Caco-2 (cell line): Measurements from ENCODE around the gene MCTP1. TPM values are rescaled to one million over a fixed set of nuclear protein-coding genes. Genes with fewer than 3 reads are reported as not detected.

Source experiments
- BruUV-seq: library from RNA; stranded (reverse); fragments of 400-500 nt; replicated peaks from 2 replicates; lab custom pipeline; 2021; lab: Mats Ljungman, UMichigan
- CTCF ChIA-PET: fragments of 300-600 bp; sonication (Branson Sonifier 250); formaldehyde crosslinking; loops from one replicate; lab custom pipeline; 2022; ENCODE audit warnings: antibody characterized with exemption; lab: Charles Lee
- POLR2A ChIA-PET: fragments of 300-600 bp; sonication (Branson Sonifier 250); formaldehyde crosslinking; loops from one replicate; lab custom pipeline; 2022; ENCODE audit warnings: antibody characterized with exemption; lab: Charles Lee
- DNase-seq, 2 experiments: peaks; one replicate each; pipeline versions ENCODE4 v3.0.0 to v3.0.0-alpha.2; 2020 to 2022
- H3K27me3 ChIP-seq: replicated peaks from 2 replicates; pipeline ENCODE4 v1.6.0; 2011; ENCODE audit warnings: low read length; ENCODE audit not compliant: control insufficient read depth, insufficient read depth
- H3K36me3 ChIP-seq: 2 replicates; pipeline ENCODE4 v1.5.1; 2011; ENCODE audit warnings: low read length; ENCODE audit not compliant: control insufficient read depth, insufficient read depth
- H3K4me1 ChIP-seq: fragments of 250-450 bp; sonication (Bioruptor Pico); 2 replicates; pipeline ENCODE4 v1.5.1; 2020; ENCODE audit warnings: mild to moderate bottlenecking
- H3K4me3 ChIP-seq: 2 replicates; pipeline ENCODE4 v1.5.1; 2011; ENCODE audit warnings: low read depth, mild to moderate bottlenecking, control low read depth, low read length
- H3K9me3 ChIP-seq: fragments of 250-450 bp; sonication (Bioruptor Pico); 2 replicates; pipeline ENCODE4 v1.5.1; 2020; ENCODE audit warnings: mild to moderate bottlenecking, moderate library complexity
- H3K27ac Mint-ChIP-seq: one replicate; pipeline ENCODE4 v1.8.0; 2022; ENCODE audit warnings: mixed read lengths; ENCODE audit not compliant: unreplicated experiment
- H3K27me3 Mint-ChIP-seq: one replicate; pipeline ENCODE4 v1.8.0; 2022; ENCODE audit warnings: mixed read lengths; ENCODE audit not compliant: insufficient read depth, unreplicated experiment
- H3K36me3 Mint-ChIP-seq: one replicate; pipeline ENCODE4 v1.8.0; 2022; ENCODE audit warnings: mild to moderate bottlenecking, mixed read lengths; ENCODE audit not compliant: insufficient read depth, unreplicated experiment
- H3K4me1 Mint-ChIP-seq: one replicate; pipeline ENCODE4 v1.8.0; 2022; ENCODE audit warnings: low read depth, mixed read lengths; ENCODE audit not compliant: unreplicated experiment
- H3K4me3 Mint-ChIP-seq: one replicate; pipeline ENCODE4 v1.8.0; 2022; ENCODE audit warnings: mild to moderate bottlenecking, moderate library complexity, mixed read lengths; ENCODE audit not compliant: unreplicated experiment
- H3K9me3 Mint-ChIP-seq: one replicate; pipeline ENCODE4 v1.8.0; 2022; ENCODE audit warnings: mixed read lengths; ENCODE audit not compliant: unreplicated experiment
- intact Hi-C: fragments of 100-400 bp; cut with micrococcal nuclease; formaldehyde crosslinking; loops from one replicate; pipeline ENCODE4 v1.10.0; 2022; ENCODE audit not compliant: unreplicated experiment
- total RNA-seq: library from RNA; stranded (reverse); gene quantifications from 2 replicates; pipeline ENCODE4 v1.2.3, GENCODE V29; 2022
- TF ChIP-seq, protein P1 (sequence below), 2 experiments: fragments of 200-600 bp in 1 of 2; IDR thresholded peaks; 1 replicate in 1 of 2; 2 replicates in 1 of 2; pipeline versions ENCODE4 v1.5.1 to v1.8.0; 2011 to 2022; ENCODE audit warnings: antibody characterized with exemption in 1 of 2, control low read depth in 1 of 2, inconsistent platforms in 1 of 2, low read depth in 1 of 2, low read length in 1 of 2, mild to moderate bottlenecking in 1 of 2, moderate library complexity in 1 of 2; ENCODE audit not compliant: insufficient read depth in 1 of 2, severe bottlenecking in 1 of 2, unreplicated experiment in 1 of 2

The MCTP1 gene
- total RNA-seq, 1 experiment from 2014 or later = 3.2 TPM

DNA sequence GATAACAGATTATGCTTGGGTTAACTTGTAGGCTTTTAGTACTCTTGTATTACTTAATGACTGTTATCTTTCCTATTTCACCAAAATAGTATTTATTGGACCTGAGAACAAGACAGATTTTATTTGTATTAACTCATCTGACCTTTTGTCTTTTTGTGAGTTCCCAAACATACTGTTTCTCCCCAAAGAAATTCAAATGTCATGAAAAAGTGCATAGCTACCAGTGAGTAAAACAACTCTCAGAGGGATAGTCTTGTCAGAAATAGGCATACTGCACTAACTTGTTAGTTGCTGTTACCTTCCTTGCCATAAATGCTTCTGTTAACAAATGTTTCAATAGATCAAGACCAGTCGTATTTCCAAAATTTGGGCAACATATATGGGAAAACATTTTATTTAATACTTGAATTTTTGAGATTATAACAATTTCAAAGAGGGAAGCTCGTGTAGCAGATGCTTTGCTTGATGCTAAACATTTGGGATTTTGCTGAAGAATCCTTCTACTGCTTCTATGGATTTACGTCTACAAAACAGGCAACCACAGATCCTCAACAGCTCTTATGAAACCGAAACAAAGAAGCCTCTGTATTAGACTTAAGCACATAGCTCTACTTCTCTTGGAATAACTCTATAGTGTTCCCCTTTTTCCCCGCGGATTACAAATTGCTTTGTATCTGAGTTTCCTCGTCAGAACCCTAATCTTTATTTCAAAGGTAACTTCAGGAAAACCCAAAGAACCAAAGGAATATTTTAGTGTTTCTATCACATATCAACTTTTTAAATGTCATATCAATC is 248.8 kb downstream of the MCTP1 start:
- Mint-ChIP-seq H3K36me3 (no peaks in the 10 kb centered on the region), H3K9me3 (peaks cover 6% of the 10 kb centered on the region), H3K4me1 (no peaks in the 10 kb centered on the region), H3K27me3 (peaks cover 9% of the 10 kb centered on the region), H3K4me3 (no peak overlapping the region), H3K27ac (no peak overlapping the region)
- no peak for DNase-seq
- H3K4me1 ChIP-seq = no peaks in the 10 kb centered on the region
- CTCF ChIA-PET = no interaction called here
- POLR2A ChIA-PET = no interaction called here
- H3K9me3 ChIP-seq = peaks cover 5% of the 10 kb centered on the region; the same call in 1 of the 2 replicates
- intact Hi-C loops = no loop called here
- H3K4me3 ChIP-seq = no peak overlapping the region
- TF ChIP-seq, protein P1, sequence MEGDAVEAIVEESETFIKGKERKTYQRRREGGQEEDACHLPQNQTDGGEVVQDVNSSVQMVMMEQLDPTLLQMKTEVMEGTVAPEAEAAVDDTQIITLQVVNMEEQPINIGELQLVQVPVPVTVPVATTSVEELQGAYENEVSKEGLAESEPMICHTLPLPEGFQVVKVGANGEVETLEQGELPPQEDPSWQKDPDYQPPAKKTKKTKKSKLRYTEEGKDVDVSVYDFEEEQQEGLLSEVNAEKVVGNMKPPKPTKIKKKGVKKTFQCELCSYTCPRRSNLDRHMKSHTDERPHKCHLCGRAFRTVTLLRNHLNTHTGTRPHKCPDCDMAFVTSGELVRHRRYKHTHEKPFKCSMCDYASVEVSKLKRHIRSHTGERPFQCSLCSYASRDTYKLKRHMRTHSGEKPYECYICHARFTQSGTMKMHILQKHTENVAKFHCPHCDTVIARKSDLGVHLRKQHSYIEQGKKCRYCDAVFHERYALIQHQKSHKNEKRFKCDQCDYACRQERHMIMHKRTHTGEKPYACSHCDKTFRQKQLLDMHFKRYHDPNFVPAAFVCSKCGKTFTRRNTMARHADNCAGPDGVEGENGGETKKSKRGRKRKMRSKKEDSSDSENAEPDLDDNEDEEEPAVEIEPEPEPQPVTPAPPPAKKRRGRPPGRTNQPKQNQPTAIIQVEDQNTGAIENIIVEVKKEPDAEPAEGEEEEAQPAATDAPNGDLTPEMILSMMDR (IDR thresholded peaks at IDR 0.05; ENCODE audit: insufficient read depth in 1 of 2, low read depth in 1 of 2, low read length in 1 of 2, severe bottlenecking in 1 of 2, unreplicated experiment in 1 of 2) = no peak
- no TSS peak for BruUV-seq
- H3K36me3 ChIP-seq = no peaks in the 10 kb centered on the region
- no peaks in the 10 kb centered on the region for H3K27me3 ChIP-seq

DNA sequence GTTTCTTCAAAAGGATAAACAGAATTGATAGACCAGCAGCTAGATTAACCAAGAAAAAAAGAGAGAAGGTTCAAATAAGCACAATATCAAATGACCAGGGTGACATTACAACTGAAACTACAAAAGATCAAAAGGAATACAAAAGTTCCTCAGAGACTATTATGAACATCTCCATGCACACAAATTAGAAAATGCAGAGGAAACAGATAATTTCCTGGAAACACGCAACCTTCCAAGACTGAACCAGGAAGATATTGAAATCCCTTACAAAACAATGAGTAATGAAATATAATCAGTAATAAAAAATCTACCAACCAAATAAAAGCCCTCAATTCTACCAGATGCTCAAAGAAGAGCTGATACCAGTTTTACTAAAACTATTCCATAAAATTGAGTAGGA is 252.1 kb downstream of the MCTP1 start:
- CTCF ChIA-PET = no interaction called here
- no TSS peak for BruUV-seq
- Mint-ChIP-seq H3K36me3 (no peaks in the 10 kb centered on the region), H3K4me1 (no peaks in the 10 kb centered on the region), H3K27ac (no peak overlapping the region), H3K27me3 (peaks cover 6% of the 10 kb centered on the region), H3K4me3 (no peak overlapping the region), H3K9me3 (peaks cover 6% of the 10 kb centered on the region)
- POLR2A ChIA-PET = no interaction called here
- H3K36me3 ChIP-seq = no peaks in the 10 kb centered on the region
- DNase-seq = no peak
- H3K4me1 ChIP-seq = no peaks in the 10 kb centered on the region
- no peaks in the 10 kb centered on the region for H3K27me3 ChIP-seq
- TF ChIP-seq, protein P1 (IDR thresholded peaks at IDR 0.05; ENCODE audit: insufficient read depth in 1 of 2, low read depth in 1 of 2, low read length in 1 of 2, severe bottlenecking in 1 of 2, unreplicated experiment in 1 of 2) = no peak
- no peak overlapping the region for H3K4me3 ChIP-seq
- intact Hi-C loops = no loop called here
- peaks cover 5% of the 10 kb centered on the region; the same call in 1 of the 2 replicates for H3K9me3 ChIP-seq

DNA sequence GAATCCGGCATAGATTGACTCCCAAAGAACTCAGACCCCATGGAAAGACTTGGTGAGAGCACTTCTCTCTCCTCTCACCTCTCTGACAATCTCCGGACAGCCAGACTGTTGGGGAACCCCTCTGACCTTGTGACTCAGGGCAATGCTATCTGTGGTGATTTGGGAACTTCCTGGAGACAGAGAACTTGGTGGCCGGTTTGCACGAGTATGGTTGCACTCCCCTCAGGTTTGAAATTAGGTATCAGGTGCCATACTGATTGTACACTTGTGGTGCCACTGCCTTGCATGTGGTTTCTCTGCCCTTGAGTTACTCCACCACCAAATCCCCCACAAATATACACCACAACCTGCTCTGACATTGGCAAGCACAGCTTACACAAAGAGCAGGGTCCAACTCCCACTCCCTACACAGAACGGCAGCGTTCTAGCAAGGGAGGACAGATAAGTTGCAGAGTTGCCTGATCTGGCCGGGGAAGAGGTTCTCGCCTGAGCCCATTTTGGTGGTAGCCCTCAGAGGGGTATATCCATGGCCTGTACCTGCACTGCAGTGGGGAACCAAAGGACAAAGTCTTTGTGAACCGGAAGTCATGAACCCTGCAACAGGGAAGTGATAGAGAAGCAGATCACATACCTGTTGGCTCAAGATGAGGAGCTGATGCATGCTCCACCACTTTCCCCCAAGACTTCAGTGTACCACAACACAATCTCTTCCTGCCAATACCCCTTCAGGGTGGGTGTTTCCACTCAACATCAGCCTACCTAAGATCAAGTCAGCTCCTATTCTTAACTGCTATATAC is 255.1 kb downstream of the MCTP1 start:
- Mint-ChIP-seq H3K27me3 (peaks cover 6% of the 10 kb centered on the region), H3K27ac (no peak overlapping the region), H3K4me1 (no peaks in the 10 kb centered on the region), H3K36me3 (no peaks in the 10 kb centered on the region), H3K9me3 (peaks cover 6% of the 10 kb centered on the region), H3K4me3 (no peak overlapping the region)
- no peak for DNase-seq
- Histone ChIP-seq H3K9me3 (peaks cover 5% of the 10 kb centered on the region; the same call in 1 of the 2 replicates), H3K27me3 (no peaks in the 10 kb centered on the region), H3K4me3 (no peak overlapping the region), H3K4me1 (no peaks in the 10 kb centered on the region), H3K36me3 (no peaks in the 10 kb centered on the region)
- CTCF ChIA-PET = no interaction called here
- intact Hi-C loops = no loop called here
- POLR2A ChIA-PET = no interaction called here
- TF ChIP-seq, protein P1 (IDR thresholded peaks at IDR 0.05; ENCODE audit: insufficient read depth in 1 of 2, low read depth in 1 of 2, low read length in 1 of 2, severe bottlenecking in 1 of 2, unreplicated experiment in 1 of 2) = no peak
- no TSS peak for BruUV-seq
